WI38 (cell line): ENCODE results near the gene GPR161.

Experiments used
- H3K4me3 ChIP-seq: 2 replicates; pipeline ENCODE4 v1.5.1; 2011; ENCODE audit warnings: low read depth, mild to moderate bottlenecking, control low read depth, low read length
- TF ChIP-seq, protein P1 (sequence below): IDR thresholded peaks from 2 replicates; pipeline ENCODE4 v1.5.1; 2012; ENCODE audit warnings: low read depth, mild to moderate bottlenecking, control low read depth, low read length

GPR161 gene

DNA sequence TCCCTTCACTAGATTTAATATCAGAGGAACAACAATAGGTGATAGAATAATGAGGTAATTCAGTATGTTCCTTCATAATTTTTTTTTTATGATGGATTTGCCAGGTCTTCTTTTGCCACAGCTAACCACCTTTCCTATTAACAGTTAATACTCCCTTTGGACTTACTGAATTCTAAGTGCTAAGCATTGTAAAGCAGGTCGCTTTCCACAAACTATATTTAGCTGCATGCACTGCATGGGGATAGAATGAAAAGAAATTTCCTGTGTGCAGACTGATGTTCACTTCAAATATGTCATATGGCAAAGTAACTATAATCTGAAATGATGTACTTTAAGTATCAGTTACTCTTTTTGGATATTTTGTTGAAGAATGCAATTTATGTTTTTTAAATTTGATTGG is 85.8 kb downstream of the GPR161 start:
- H3K4me3 ChIP-seq: no peak overlapping the region
- TF ChIP-seq, protein P1, sequence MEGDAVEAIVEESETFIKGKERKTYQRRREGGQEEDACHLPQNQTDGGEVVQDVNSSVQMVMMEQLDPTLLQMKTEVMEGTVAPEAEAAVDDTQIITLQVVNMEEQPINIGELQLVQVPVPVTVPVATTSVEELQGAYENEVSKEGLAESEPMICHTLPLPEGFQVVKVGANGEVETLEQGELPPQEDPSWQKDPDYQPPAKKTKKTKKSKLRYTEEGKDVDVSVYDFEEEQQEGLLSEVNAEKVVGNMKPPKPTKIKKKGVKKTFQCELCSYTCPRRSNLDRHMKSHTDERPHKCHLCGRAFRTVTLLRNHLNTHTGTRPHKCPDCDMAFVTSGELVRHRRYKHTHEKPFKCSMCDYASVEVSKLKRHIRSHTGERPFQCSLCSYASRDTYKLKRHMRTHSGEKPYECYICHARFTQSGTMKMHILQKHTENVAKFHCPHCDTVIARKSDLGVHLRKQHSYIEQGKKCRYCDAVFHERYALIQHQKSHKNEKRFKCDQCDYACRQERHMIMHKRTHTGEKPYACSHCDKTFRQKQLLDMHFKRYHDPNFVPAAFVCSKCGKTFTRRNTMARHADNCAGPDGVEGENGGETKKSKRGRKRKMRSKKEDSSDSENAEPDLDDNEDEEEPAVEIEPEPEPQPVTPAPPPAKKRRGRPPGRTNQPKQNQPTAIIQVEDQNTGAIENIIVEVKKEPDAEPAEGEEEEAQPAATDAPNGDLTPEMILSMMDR: no peak

DNA sequence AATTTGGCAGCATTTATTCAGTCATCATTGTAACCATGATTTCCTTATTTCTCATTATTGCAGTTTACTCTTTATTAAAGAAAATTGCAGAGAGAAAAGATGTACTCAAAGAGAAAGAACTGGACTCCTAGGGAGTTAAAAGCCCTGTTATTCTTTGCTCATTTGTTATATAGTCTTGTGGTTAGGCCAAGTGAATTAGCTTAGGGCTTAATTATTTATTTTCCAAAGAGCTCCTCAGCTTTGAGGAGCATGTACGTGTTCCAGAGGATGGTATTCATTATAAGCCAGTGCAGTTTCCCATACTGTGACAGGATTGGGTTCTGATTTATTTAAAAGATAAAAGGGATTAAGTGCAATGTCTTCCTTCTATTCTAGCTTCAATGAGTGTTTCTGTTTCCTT is 86.4 kb downstream of the GPR161 start:
- TF ChIP-seq, protein P1: no peak
- no peak overlapping the region for H3K4me3 ChIP-seq

DNA sequence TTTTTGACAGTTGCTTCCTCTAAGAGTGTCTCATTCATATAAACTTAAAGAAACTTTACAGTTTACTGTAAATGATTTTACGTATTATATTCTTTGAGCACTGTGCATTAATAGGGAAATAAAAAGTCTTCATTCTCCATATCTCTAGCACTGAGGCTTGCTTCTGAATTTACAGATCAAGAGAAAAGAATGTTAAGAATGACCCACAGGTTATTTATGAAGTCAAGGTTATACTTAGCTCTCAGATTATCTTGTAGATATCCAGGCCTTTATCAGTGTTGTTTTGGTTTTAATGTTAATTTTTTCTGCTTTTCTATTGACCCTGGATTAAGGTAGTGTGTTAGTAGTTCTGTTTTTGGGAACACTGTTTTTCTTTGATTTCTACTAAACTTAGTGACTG is 91.4 kb downstream of the GPR161 start:
- TF ChIP-seq, protein P1: no peak
- H3K4me3 ChIP-seq: no peak overlapping the region

DNA sequence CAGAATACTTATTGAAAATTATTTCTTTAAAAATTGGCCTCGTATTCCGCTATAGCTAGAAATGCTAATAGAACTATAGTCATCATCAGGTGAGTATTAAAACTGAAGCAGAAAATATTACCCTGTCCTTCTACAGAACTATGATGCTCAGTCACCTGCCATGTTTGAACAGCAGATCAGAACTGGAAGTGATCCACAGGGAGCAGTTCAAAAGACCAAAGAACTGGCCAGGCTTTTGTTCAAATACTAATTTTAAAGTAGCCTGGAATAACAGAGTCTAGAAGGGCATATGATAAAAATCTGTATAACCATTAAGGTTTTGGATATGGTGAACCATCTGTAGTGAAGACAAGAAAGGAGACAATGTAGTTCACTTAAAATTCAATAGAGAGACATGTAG is 94.4 kb downstream of the GPR161 start:
- TF ChIP-seq, protein P1: no peak
- no peak overlapping the region for H3K4me3 ChIP-seq

DNA sequence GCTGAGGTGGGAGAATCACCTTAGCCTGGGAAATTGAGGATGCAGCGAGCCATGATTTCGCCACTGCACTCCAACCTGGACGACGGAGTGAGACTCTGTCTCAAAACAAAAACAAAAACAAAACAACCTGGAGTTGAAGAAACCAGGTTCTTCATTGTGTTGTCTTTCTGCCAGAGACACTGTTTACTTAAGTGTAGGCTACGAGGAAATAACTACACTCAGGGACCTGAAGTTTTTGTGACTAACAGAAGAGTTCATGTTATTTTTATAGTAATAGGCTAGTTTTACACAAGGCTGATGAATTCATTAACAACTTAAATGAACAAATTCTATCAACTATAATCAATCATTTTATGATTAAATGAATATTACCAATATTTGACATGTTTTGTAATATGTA is 101.4 kb downstream of the GPR161 start:
- H3K4me3 ChIP-seq: no peak overlapping the region
- TF ChIP-seq, protein P1: no peak

DNA sequence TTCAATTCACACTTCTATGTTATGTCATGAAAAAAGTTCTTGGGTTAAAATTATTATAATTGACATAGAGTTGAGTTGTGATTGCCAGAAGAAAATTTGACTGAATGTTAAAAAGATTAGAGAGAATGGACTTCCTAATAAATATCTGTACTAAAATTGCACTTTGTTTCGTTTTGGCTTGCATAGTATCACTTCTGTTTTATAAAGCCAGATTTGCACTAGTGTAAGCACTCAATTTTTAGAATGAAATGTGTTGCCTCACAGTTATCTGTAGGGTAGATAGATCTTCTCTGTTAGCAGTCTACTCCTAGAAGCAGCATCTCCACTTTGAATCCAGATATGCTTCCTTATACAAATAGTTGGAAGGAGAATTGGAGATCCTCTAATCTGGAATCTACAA is 104.7 kb downstream of the GPR161 start:
- TF ChIP-seq, protein P1: no peak
- no peak overlapping the region for H3K4me3 ChIP-seq

DNA sequence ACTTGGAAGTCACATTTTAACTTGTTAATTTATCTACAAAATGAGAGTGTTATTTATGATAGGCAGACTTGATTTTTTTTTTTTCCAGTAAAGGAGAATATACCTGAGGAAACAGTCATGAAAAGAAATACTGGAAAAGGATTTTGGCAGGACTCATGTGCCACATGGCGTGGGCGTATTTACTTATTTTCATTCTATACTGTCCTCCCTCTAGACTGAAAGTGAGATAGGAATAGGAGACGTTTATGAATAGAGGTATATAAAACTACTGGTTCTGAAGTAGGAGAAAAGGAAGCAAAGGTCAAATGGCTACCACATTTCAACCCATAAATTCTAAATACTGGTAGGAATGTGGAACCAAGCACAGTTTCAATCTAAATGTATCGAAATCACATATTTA is 105.1 kb downstream of the GPR161 start:
- TF ChIP-seq, protein P1: no peak
- no peak overlapping the region for H3K4me3 ChIP-seq

DNA sequence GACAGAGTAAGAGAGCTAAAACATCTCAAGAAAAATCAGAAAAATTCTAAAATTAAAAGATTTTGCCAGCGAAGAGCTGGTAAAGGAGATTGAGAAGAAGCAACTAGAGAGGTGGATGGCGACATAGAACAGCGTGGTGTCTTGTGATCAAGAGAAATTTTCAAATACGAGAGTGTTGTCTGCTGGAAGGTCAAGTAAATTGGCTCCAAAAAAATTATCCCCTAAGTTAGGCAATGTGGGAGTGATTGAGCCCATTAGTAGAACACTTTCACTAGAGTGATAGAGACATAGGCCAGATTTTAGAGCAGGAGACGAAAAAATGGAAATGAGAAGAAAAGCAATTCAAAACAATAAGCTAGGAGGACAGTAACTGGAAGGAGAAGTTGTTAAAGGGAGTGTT is 105.5 kb downstream of the GPR161 start:
- H3K4me3 ChIP-seq: no peak overlapping the region
- TF ChIP-seq, protein P1: no peak
